CD14-positive monocyte (primary cell): ENCODE measurements around the gene CSMD2. TPM values are rescaled to one million over a fixed set of nuclear protein-coding genes. Genes with fewer than 3 reads are reported as not detected.

Experiments
- DNase-seq, 3 donors: peaks; one replicate each; pipeline ENCODE4 v3.0.0-alpha.2; 2011 to 2022
- H2AFZ ChIP-seq: 2 replicates; pipeline ENCODE4 v1.6.0; 2012; ENCODE audit warnings: mild to moderate bottlenecking, low read depth, low read length, inconsistent platforms; ENCODE audit not compliant: insufficient read depth, poor library complexity, severe bottlenecking
- H3K27ac ChIP-seq, 2 donors: 1 replicate in 1 of 2; 2 replicates in 1 of 2; pipeline ENCODE4 v1.5.1; 2012 to 2013; ENCODE audit warnings: low read length in 2 of 2, control low read depth in 1 of 2, inconsistent platforms in 1 of 2, low read depth in 1 of 2, mild to moderate bottlenecking in 1 of 2
- H3K27me3 ChIP-seq, 2 donors: one replicate each; pipeline versions ENCODE4 v1.6.0 to v1.6.1; 2011 to 2013; ENCODE audit warnings: low read length in 2 of 2; ENCODE audit not compliant: control insufficient read depth in 2 of 2, insufficient read depth in 2 of 2
- H3K36me3 ChIP-seq, 2 donors: replicated peaks in 1 of 2; 1 replicate in 1 of 2; 2 replicates in 1 of 2; pipeline versions ENCODE4 v1.5.1 to v1.6.1; 2012 to 2013; ENCODE audit warnings: low read length in 2 of 2, control low read depth in 1 of 2, inconsistent platforms in 1 of 2, mild to moderate bottlenecking in 1 of 2; ENCODE audit not compliant: insufficient read depth in 2 of 2, control insufficient read depth in 1 of 2
- H3K4me1 ChIP-seq, 2 donors: 1 replicate in 1 of 2; 2 replicates in 1 of 2; pipeline versions ENCODE4 v1.5.1 to v1.6.1; 2012 to 2013; ENCODE audit warnings: low read length in 2 of 2, control low read depth in 1 of 2, inconsistent platforms in 1 of 2, mild to moderate bottlenecking in 1 of 2, moderate library complexity in 1 of 2; ENCODE audit not compliant: insufficient read depth in 2 of 2, control insufficient read depth in 1 of 2
- H3K4me2 ChIP-seq: replicated peaks from 2 replicates; pipeline ENCODE3; 2012; ENCODE audit warnings: low read length, moderate library complexity, mild to moderate bottlenecking; ENCODE audit not compliant: poor library complexity, severe bottlenecking; ENCODE audit errors: extremely low read depth
- H3K4me3 ChIP-seq, 3 experiments: fragments of 200-600 bp in 1 of 3; sonication (generic) in 1 of 3; replicated peaks in 1 of 3; 1 replicate in 2 of 3; 2 replicates in 1 of 3; pipeline ENCODE4 v1.5.1; 2011 to 2013; ENCODE audit warnings: low read length in 3 of 3, mild to moderate bottlenecking in 3 of 3, control low read depth in 2 of 3, low read depth in 2 of 3, inconsistent platforms in 1 of 3, moderate library complexity in 1 of 3
- H3K79me2 ChIP-seq: 2 replicates; pipeline ENCODE4 v1.6.0; 2012; ENCODE audit warnings: mild to moderate bottlenecking, control low read depth, inconsistent platforms, low read length, moderate library complexity; ENCODE audit not compliant: insufficient read depth
- H3K9ac ChIP-seq: 2 replicates; pipeline ENCODE4 v1.6.0; 2017; ENCODE audit warnings: low read length, mild to moderate bottlenecking; ENCODE audit not compliant: insufficient read depth, poor library complexity, severe bottlenecking
- H3K9me3 ChIP-seq, 2 donors: replicated peaks in 1 of 2; 1 replicate in 1 of 2; 2 replicates in 1 of 2; pipeline versions ENCODE4 v1.5.1 to v1.6.1; 2012 to 2013; ENCODE audit warnings: low read length in 2 of 2, control low read depth in 1 of 2; ENCODE audit not compliant: control insufficient read depth in 1 of 2, insufficient read depth in 1 of 2
- H4K20me1 ChIP-seq: 2 replicates; pipeline ENCODE4 v1.6.0; 2012; ENCODE audit warnings: mild to moderate bottlenecking, low read length, control low read depth, moderate library complexity; ENCODE audit not compliant: insufficient read depth
- H3K27ac Mint-ChIP-seq, 7 donors: one replicate each; pipeline ENCODE4 v1.8.0; 2020; ENCODE audit warnings: mild to moderate bottlenecking in 7 of 7, mixed read lengths in 7 of 7, moderate library complexity in 6 of 7, inconsistent platforms in 2 of 7
- H3K27me3 Mint-ChIP-seq, 3 donors: one replicate each; pipeline ENCODE4 v1.8.0; 2021 to 2022; ENCODE audit warnings: low read depth in 3 of 3, mild to moderate bottlenecking in 3 of 3, mixed read lengths in 3 of 3, moderate library complexity in 3 of 3, inconsistent platforms in 1 of 3
- H3K36me3 Mint-ChIP-seq, 2 donors: one replicate each; pipeline ENCODE4 v1.8.0; 2020; ENCODE audit warnings: mixed read lengths in 2 of 2, inconsistent platforms in 1 of 2, mild to moderate bottlenecking in 1 of 2
- H3K4me1 Mint-ChIP-seq: one replicate; pipeline ENCODE4 v1.8.0; 2020; ENCODE audit warnings: mild to moderate bottlenecking, mixed read lengths
- H3K4me3 Mint-ChIP-seq, 2 donors: one replicate each; pipeline ENCODE4 v1.8.0; 2020; ENCODE audit warnings: mild to moderate bottlenecking in 2 of 2, mixed read lengths in 2 of 2, moderate library complexity in 1 of 2
- H3K9me3 Mint-ChIP-seq, 7 donors: one replicate each; pipeline ENCODE4 v1.8.0; 2020 to 2022; ENCODE audit warnings: mixed read lengths in 7 of 7, mild to moderate bottlenecking in 6 of 7, moderate library complexity in 6 of 7, inconsistent platforms in 2 of 7
- WGBS: methylation state at CpG from one replicate; pipeline ENCODE4 v1.1.5; 2013; ENCODE audit warnings: missing lambda C conversion rate; ENCODE audit not compliant: insufficient coverage; 5-methylcytosine and 5-hydroxymethylcytosine counted together
- intact Hi-C, 2 donors: fragments of 100-400 bp; cut with micrococcal nuclease; formaldehyde crosslinking; loops; one replicate each; pipeline versions ENCODE4 v1.15.0 to v1.15.1; 2023
- polyA plus RNA-seq, 3 donors: library from polyadenylated mRNA; depleted of rRNA in 1 of 3; unstranded in 2 of 3; stranded (reverse) in 1 of 3; fragments of 300-500 nt in 2 of 3; fragments of >200 nt in 1 of 3; fragmentation: Illumina TruSeq in 2 of 3; gene quantifications; 1 replicate in 2 of 3; 2 replicates in 1 of 3; pipeline ENCODE4 v1.2.3, GENCODE V29; 2012 to 2021
- TF ChIP-seq, protein P1 (sequence below): fragments of 200-600 bp; IDR thresholded peaks from one replicate; pipeline ENCODE4 v1.8.0; 2022; ENCODE audit warnings: antibody characterized with exemption, mild to moderate bottlenecking

Gene CSMD2
- polyA plus RNA-seq, 3 donors, result 0.04 TPM; not detected in 2

DNA sequence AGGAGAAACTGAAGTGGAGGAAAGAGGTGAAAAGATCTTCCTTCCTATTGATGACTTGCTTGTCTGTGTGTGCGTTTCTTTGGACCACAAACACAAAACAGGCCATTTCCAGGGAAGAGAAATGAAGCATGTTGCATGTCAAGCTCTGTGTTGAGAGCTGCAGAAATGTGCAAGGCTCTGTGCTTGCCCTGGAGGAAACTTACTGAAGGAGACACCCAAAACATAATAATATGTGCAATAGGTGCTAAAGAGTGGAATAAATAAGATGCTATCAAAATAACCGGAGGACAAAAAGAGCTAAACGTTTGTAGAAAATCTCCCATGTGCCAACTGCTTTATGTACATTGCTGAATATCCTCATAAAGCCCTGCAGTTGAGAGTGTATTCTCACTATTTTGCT, 496.3 kb downstream of the CSMD2 start:
- no peak for DNase-seq
- Histone ChIP-seq H4K20me1 (no peaks in the 10 kb centered on the region), H3K4me1 (no peaks in the 10 kb centered on the region), H3K4me3 (no peak overlapping the region), H3K79me2 (no peaks in the 10 kb centered on the region), H3K9ac (no peak overlapping the region), H2AFZ (no peak overlapping the region), H3K4me2 (no peak overlapping the region), H3K27ac (no peak overlapping the region), H3K36me3 (no peaks in the 10 kb centered on the region), H3K27me3 (no peaks in the 10 kb centered on the region), H3K9me3 (peaks cover 7 to 18% of the 10 kb centered on the region in 2 donors)
- Mint-ChIP-seq H3K4me3 (no peak overlapping the region), H3K36me3 (no peaks in the 10 kb centered on the region), H3K27ac (no peak overlapping the region), H3K4me1 (no peaks in the 10 kb centered on the region), H3K27me3 (peaks cover 0 to 10% (median 5%) of the 10 kb centered on the region in 3 donors), H3K9me3 (peaks cover 3 to 30% (median 18%) of the 10 kb centered on the region in 7 donors)
- TF ChIP-seq, protein P1, sequence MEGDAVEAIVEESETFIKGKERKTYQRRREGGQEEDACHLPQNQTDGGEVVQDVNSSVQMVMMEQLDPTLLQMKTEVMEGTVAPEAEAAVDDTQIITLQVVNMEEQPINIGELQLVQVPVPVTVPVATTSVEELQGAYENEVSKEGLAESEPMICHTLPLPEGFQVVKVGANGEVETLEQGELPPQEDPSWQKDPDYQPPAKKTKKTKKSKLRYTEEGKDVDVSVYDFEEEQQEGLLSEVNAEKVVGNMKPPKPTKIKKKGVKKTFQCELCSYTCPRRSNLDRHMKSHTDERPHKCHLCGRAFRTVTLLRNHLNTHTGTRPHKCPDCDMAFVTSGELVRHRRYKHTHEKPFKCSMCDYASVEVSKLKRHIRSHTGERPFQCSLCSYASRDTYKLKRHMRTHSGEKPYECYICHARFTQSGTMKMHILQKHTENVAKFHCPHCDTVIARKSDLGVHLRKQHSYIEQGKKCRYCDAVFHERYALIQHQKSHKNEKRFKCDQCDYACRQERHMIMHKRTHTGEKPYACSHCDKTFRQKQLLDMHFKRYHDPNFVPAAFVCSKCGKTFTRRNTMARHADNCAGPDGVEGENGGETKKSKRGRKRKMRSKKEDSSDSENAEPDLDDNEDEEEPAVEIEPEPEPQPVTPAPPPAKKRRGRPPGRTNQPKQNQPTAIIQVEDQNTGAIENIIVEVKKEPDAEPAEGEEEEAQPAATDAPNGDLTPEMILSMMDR, result no peak
- no CpG with 5 or more reads among the region's 3 CpGs for WGBS
- intact Hi-C loops, result no loop called here

DNA sequence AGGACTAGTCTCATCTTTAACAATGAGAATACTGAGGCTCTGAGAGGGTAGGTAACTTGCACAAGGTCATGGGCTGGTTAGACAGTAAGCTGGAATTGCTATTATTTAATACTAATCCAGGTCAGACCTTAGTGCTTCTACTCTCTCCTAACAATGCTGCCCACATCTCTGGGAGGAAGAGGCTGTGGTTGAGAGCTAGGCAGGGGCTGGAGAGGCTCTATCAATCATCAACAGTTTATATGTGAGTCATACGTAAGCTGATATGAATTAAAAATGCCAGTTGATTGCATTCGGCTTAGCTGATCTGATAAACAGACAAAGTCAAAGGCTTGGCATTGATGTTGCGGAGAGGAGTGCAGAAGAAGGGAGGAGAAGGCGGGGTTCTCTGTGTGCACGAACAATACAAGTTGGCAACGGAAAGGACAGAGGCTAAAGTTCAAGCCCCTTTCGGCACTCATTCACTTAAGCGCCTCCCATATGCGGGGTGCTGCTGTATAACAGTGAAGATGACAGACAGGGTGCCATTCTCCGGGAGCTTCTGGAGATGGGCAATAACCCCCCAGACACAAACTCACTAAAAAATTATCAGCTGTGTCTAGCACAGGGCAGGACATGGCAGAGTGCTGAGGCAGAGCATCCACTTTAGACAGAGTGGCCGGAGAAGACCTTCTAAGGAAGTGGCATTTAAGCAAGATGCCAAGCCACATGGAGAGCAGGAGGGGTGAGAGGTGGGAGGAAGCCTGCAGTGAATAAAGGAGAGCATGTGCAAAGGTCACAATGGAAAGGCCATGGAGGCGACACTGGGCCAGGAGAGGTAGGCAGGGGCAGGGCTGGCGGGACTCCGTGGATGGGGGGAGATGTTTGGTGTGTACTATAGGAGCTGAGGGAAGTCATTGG, 497.4 kb downstream of the CSMD2 start:
- H3K27me3 Mint-ChIP-seq, result peaks cover 2 to 10% (median 5%) of the 10 kb centered on the region in 3 donors
- H3K27ac Mint-ChIP-seq, result no peak overlapping the region

More for the DNA sequence above, 497.4 kb downstream of the CSMD2 start:
- peaks cover 7 to 18% of the 10 kb centered on the region in 2 donors for H3K9me3 ChIP-seq
- no peak overlapping the region for H3K9ac ChIP-seq
- no peaks in the 10 kb centered on the region for H3K36me3 ChIP-seq
- no peaks in the 10 kb centered on the region for H3K79me2 ChIP-seq
- H4K20me1 ChIP-seq, result no peaks in the 10 kb centered on the region
- 85% methylated on average over 9 of the region's 14 CpGs for WGBS
- no peaks in the 10 kb centered on the region for H3K27me3 ChIP-seq
- H3K9me3 Mint-ChIP-seq, result peaks cover 3 to 23% (median 16%) of the 10 kb centered on the region in 7 donors
- no peak overlapping the region for H3K4me3 Mint-ChIP-seq
- no peaks in the 10 kb centered on the region for H3K4me1 Mint-ChIP-seq
- no peak overlapping the region for H3K4me2 ChIP-seq
- no peak overlapping the region for H3K4me3 ChIP-seq
- H2AFZ ChIP-seq, result no peak overlapping the region
- TF ChIP-seq, protein P1, result no peak
- no peak overlapping the region for H3K27ac ChIP-seq
- no peak for DNase-seq
- H3K4me1 ChIP-seq, result no peaks in the 10 kb centered on the region
- intact Hi-C loops, result no loop called here
- H3K36me3 Mint-ChIP-seq, result no peaks in the 10 kb centered on the region
